ENCODE measurements around the gene LPIN3. TPM values are rescaled to one million over a fixed set of nuclear protein-coding genes. Genes with fewer than 3 reads are reported as not detected.

LPIN3 gene
- total RNA-seq, 4 donors from 2014 or later = 85.0 to 320 (median 222) TPM

DNA sequence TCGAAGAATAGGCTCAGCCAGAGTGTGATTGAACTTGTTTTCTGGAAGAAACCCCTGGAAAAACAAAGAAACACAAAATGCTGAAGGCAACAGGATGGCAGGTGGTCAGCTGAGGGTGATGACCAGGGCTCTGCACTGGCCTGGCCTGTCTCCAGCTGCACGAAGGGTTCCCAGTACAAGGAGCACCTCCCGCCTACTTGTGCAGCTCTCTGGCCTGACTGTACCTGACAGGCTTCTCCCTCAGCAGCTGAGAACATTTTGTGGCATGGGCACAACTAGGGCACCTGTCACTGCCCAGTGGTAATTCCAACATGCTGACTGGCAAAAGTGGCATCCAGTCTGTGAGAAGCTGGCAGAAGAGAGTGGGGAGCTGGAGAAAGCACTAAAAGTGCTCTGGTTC lies 64.8 kb downstream of the LPIN3 start:
- no peak for DNase-seq
- H3K27me3 ChIP-seq = no peaks in the 10 kb centered on the region
- H3K4me3 ChIP-seq = no peak overlapping the region
- no peaks in the 10 kb centered on the region for H3K9me3 ChIP-seq
- H3K36me3 ChIP-seq = peaks cover 0 to 59% (median 0%) of the 10 kb centered on the region in 3 donors
- H3K27ac ChIP-seq = no peak overlapping the region
- no peaks in the 10 kb centered on the region for H3K4me1 ChIP-seq
- no peak for TF ChIP-seq POLR2A (IDR thresholded peaks at IDR 0.05)
- TF ChIP-seq CTCF (IDR thresholded peaks at IDR 0.05) = no peak

GRCh38 chr20:41406353-41406752 lies 65.7 kb downstream of the LPIN3 start:
- Histone ChIP-seq H3K4me1 (no peaks in the 10 kb centered on the region), H3K36me3 (peaks cover 0 to 60% (median 0%) of the 10 kb centered on the region in 3 donors), H3K9me3 (no peaks in the 10 kb centered on the region), H3K27me3 (no peaks in the 10 kb centered on the region), H3K27ac (no peak overlapping the region), H3K4me3 (no peak overlapping the region)
- DNase-seq = no peak
- TF ChIP-seq CTCF (IDR thresholded peaks at IDR 0.05) = no peak
- TF ChIP-seq POLR2A (IDR thresholded peaks at IDR 0.05) = no peak

DNA sequence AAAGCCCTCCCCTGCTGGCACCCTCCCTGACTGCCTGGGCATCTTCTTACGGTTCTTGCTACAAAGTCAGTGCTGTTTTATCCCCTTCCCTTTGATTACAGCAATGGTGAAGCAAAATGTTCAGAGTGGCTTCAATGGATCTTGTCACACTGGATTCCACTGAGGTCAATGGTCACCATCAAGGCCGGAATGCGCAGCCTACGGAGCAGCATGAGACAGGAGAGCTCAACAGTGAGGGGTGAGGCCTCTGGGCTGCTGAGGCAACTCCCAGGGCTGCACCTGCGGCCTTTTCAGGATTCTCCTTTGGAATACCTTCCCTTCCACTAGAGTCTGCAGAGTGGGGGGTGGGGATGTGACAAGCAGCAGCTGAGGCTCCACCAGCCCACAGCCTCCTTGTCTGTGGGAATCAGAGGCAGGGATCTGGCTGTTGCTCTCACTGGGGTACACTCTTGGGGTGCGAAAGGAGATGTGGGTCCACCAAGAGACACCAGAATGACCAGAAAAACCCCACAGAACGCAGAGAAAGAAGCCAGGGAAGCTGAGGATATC lies 66.3 kb downstream of the LPIN3 start:
- DNase-seq = no peak
- Histone ChIP-seq H3K36me3 (peaks cover 0 to 62% (median 0%) of the 10 kb centered on the region in 3 donors), H3K9me3 (no peaks in the 10 kb centered on the region), H3K27me3 (no peaks in the 10 kb centered on the region), H3K4me1 (no peaks in the 10 kb centered on the region), H3K4me3 (no peak overlapping the region), H3K27ac (no peak overlapping the region)
- no peak for TF ChIP-seq POLR2A (IDR thresholded peaks at IDR 0.05)
- no peak for TF ChIP-seq CTCF (IDR thresholded peaks at IDR 0.05)

- Histone ChIP-seq H3K27ac (no peak overlapping the region), H3K9me3 (no peaks in the 10 kb centered on the region), H3K4me3 (no peak overlapping the region), H3K27me3 (no peaks in the 10 kb centered on the region), H3K4me1 (no peaks in the 10 kb centered on the region), H3K36me3 (peaks cover 0 to 68% (median 0%) of the 10 kb centered on the region in 3 donors)
- no peak for DNase-seq
- no peak for TF ChIP-seq CTCF (IDR thresholded peaks at IDR 0.05)
- no peak for TF ChIP-seq POLR2A (IDR thresholded peaks at IDR 0.05)
Measured at GRCh38 chr20:41407607-41408006, 67.0 kb downstream of the LPIN3 start.

DNA sequence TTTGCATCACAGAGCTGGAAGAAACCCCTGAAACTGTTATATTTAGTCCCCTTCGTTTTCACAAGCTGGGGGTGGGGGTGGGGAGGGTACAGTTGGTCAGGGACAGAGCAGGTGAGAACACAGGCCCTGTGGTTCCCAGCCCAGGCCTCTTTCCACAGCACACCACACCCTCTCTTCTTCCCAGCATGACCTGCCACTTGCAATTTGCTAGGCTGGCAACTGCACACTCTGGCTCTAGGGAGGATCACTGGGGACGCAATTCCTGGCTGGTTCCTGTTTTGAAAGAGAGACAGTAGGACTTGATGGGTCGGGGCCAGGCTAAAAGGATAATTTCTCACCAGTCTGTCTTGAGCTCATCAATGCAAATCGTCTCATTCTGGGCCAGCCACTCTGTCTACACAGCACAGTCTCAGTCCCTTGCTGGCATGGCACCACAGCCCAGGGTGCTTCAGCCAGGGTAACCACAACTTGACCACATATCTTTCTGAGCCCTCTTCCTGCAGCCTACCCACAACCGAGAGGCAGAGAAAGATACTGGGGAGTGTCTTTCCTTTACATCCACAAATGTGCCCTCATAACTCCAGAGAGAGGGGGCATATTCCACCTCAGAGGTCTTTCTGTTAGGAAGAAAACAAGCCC lies 67.7 kb downstream of the LPIN3 start:
- Histone ChIP-seq H3K4me1 (no peaks in the 10 kb centered on the region), H3K4me3 (no peak overlapping the region), H3K9me3 (no peaks in the 10 kb centered on the region), H3K27me3 (no peaks in the 10 kb centered on the region), H3K36me3 (peaks cover 0 to 75% (median 0%) of the 10 kb centered on the region in 3 donors), H3K27ac (no peak overlapping the region)
- DNase-seq = no peak
- TF ChIP-seq CTCF (IDR thresholded peaks at IDR 0.05) = no peak
- TF ChIP-seq POLR2A (IDR thresholded peaks at IDR 0.05) = no peak

All from Peyer's patch (tissue), 4 donors.